Measurements from ENCODE around the gene LAGE3. TPM values are rescaled to one million over a fixed set of nuclear protein-coding genes. Genes with fewer than 3 reads are reported as not detected.

Gene LAGE3
- total RNA-seq, 4 donors from 2014 or later = 26.0 to 72.5 (median 29.3) TPM

DNA sequence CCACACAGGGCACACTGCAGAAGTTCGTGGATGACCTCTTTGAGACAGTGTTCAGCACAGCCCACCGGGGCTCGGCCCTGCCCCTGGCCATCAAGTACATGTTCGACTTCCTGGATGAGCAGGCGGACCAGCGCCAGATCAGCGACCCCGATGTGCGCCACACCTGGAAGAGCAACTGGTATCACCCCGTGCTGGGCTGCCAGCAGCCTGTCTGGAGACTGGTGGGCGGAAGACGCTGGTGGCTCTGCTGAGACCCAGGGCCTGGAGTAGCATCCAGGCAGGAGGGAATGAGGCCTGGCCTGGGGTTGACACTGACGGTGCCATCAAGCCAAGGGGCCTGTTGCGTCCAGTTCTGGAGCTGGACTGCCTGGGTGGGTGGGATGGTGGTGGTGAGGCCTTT lies 8.6 kb downstream of the LAGE3 start:
- intact Hi-C loops (cut with DNase I; ENCODE audit: low total_unique reads) (no loop called here), in situ Hi-C loops (cut with MboI; ENCODE audit: low sequenced_read_pairs in 4 of 4) (no loop called here)
- H3K9me3 ChIP-seq = no peaks in the 10 kb centered on the region
- no peak for TF ChIP-seq POLR2A (IDR thresholded peaks at IDR 0.05)
- TF ChIP-seq, protein P1, sequence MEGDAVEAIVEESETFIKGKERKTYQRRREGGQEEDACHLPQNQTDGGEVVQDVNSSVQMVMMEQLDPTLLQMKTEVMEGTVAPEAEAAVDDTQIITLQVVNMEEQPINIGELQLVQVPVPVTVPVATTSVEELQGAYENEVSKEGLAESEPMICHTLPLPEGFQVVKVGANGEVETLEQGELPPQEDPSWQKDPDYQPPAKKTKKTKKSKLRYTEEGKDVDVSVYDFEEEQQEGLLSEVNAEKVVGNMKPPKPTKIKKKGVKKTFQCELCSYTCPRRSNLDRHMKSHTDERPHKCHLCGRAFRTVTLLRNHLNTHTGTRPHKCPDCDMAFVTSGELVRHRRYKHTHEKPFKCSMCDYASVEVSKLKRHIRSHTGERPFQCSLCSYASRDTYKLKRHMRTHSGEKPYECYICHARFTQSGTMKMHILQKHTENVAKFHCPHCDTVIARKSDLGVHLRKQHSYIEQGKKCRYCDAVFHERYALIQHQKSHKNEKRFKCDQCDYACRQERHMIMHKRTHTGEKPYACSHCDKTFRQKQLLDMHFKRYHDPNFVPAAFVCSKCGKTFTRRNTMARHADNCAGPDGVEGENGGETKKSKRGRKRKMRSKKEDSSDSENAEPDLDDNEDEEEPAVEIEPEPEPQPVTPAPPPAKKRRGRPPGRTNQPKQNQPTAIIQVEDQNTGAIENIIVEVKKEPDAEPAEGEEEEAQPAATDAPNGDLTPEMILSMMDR (IDR thresholded peaks at IDR 0.05 in 4 of 5, conservative IDR thresholded peaks at IDR 0.05 in 1 of 5) = no peak
- H3K4me1 ChIP-seq = no peaks in the 10 kb centered on the region
- no peak for ATAC-seq
- no peaks in the 10 kb centered on the region for H3K36me3 ChIP-seq
- H3K27ac ChIP-seq = no peak overlapping the region
- H3K4me3 ChIP-seq = no peak overlapping the region
- no peaks in the 10 kb centered on the region for H3K27me3 ChIP-seq
- DNase-seq = no peak

DNA sequence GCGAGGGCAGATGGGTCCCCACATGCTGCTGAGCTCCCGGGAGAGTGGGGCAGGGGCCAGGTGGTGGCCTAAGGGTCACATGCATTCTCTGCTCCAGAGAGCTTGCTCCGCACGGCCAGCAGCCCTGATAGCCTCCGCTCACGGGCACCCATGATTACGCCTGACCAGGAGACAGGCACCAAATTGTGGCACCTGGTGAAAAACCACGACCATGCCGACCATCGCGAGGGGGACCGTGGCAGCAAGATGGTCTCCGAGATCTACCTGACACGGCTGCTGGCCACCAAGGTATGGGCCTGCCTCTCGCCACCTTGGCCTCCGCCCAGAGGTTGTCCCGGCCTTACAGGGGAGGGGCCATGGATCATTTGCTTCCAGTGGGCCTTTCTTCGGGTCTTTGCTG lies 9.2 kb downstream of the LAGE3 start:
- Histone ChIP-seq H3K27me3 (no peaks in the 10 kb centered on the region), H3K9me3 (no peaks in the 10 kb centered on the region), H3K4me1 (no peaks in the 10 kb centered on the region), H3K4me3 (no peak overlapping the region), H3K36me3 (no peaks in the 10 kb centered on the region), H3K27ac (no peak overlapping the region)
- ATAC-seq = no peak
- intact Hi-C loops (cut with DNase I; ENCODE audit: low total_unique reads) = no loop called here
- DNase-seq = no peak
- TF ChIP-seq, protein P1 (IDR thresholded peaks at IDR 0.05 in 4 of 5, conservative IDR thresholded peaks at IDR 0.05 in 1 of 5) = no peak
- no peak for TF ChIP-seq POLR2A (IDR thresholded peaks at IDR 0.05)
- in situ Hi-C loops (cut with MboI; ENCODE audit: low sequenced_read_pairs in 4 of 4) = no loop called here

DNA sequence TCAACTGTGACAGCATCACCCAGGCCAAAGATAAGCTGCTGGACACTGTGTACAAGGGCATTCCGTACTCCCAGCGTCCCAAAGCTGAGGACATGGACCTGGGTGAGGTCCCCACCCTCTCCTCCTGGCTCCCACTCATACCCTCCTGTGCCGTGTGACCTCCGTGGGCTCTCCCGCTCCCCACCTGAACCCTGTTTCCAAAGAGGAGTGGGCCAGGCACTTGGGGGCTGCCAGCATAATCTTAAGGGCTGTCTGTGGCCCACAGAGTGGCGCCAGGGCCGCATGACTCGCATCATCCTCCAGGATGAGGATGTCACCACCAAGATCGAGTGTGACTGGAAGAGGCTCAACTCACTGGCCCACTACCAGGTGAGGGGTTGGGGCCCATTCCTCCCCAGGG lies 10.0 kb downstream of the LAGE3 start:
- in situ Hi-C loops (cut with MboI; ENCODE audit: low sequenced_read_pairs in 4 of 4) (no loop called here), intact Hi-C loops (cut with DNase I; ENCODE audit: low total_unique reads) (no loop called here)
- ATAC-seq (no peak), DNase-seq (no peak)
- Histone ChIP-seq H3K4me1 (no peaks in the 10 kb centered on the region), H3K4me3 (no peak overlapping the region), H3K27ac (no peak overlapping the region), H3K9me3 (no peaks in the 10 kb centered on the region), H3K27me3 (no peaks in the 10 kb centered on the region), H3K36me3 (no peaks in the 10 kb centered on the region)
- TF ChIP-seq POLR2A (IDR thresholded peaks at IDR 0.05) = no peak
- TF ChIP-seq, protein P1 (IDR thresholded peaks at IDR 0.05 in 4 of 5, conservative IDR thresholded peaks at IDR 0.05 in 1 of 5) = no peak

DNA sequence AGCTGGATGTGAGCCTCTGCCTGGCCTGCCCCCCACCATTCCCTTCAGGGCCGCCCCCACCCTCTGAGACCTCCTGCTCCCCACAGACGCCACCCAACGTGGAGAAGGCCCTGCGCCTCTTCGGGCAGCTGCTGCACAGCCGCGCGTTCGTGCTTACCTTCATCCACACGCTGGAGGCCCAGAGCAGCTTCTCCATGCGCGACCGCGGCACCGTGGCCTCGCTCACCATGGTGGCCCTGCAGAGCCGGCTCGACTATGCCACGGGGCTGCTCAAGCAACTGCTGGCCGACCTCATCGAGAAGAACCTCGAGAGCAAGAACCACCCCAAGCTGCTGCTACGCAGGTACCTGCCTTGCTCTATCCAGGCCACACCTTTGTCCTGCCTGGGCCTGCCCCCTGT lies 10.9 kb downstream of the LAGE3 start:
- Histone ChIP-seq H3K27me3 (no peaks in the 10 kb centered on the region), H3K4me3 (no peak overlapping the region), H3K4me1 (no peaks in the 10 kb centered on the region), H3K36me3 (no peaks in the 10 kb centered on the region), H3K27ac (no peak overlapping the region), H3K9me3 (no peaks in the 10 kb centered on the region)
- TF ChIP-seq, protein P1 (IDR thresholded peaks at IDR 0.05 in 4 of 5, conservative IDR thresholded peaks at IDR 0.05 in 1 of 5) = no peak
- TF ChIP-seq POLR2A (IDR thresholded peaks at IDR 0.05) = no peak
- in situ Hi-C loops (cut with MboI; ENCODE audit: low sequenced_read_pairs in 4 of 4) (no loop called here), intact Hi-C loops (cut with DNase I; ENCODE audit: low total_unique reads) (no loop called here)
- ATAC-seq = no peak
- no peak for DNase-seq

DNA sequence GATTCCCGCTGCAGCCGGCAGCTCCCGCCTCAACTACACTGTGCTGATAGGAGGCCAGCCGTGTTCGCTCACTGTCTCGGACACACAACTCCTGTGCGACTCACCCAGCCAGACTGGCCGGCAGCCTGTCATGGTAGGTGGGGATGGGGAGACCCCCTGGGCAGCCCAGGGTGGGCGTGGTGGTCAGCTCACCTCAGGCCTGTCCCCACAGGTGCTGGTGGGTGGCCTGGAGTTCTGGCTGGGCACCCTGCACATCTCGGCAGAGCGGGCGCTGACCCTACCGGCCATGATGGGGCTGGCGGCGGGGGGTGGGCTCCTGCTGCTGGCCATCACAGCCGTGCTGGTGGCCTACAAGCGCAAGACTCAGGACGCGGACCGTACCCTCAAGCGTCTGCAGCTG lies 11.5 kb downstream of the LAGE3 start:
- no peaks in the 10 kb centered on the region for H3K36me3 ChIP-seq
- ATAC-seq (no peak), DNase-seq (no peak)
- in situ Hi-C loops (cut with MboI; ENCODE audit: low sequenced_read_pairs in 4 of 4) (no loop called here), intact Hi-C loops (cut with DNase I; ENCODE audit: low total_unique reads) (no loop called here)
- TF ChIP-seq POLR2A (IDR thresholded peaks at IDR 0.05) = no peak
- TF ChIP-seq, protein P1 (IDR thresholded peaks at IDR 0.05 in 4 of 5, conservative IDR thresholded peaks at IDR 0.05 in 1 of 5) = no peak
- no peak overlapping the region for H3K27ac ChIP-seq
- no peak overlapping the region for H3K4me3 ChIP-seq
- no peaks in the 10 kb centered on the region for H3K4me1 ChIP-seq
- H3K27me3 ChIP-seq = no peaks in the 10 kb centered on the region
- H3K9me3 ChIP-seq = no peaks in the 10 kb centered on the region
